NCI-H524 (cell line): ENCODE results near the gene RIN3.

Experiments used
- DNase-seq, 2 experiments: peaks; one replicate each; lab custom pipeline; 2025; lab: John Stamatoyannopoulos, UW

Gene RIN3

DNA sequence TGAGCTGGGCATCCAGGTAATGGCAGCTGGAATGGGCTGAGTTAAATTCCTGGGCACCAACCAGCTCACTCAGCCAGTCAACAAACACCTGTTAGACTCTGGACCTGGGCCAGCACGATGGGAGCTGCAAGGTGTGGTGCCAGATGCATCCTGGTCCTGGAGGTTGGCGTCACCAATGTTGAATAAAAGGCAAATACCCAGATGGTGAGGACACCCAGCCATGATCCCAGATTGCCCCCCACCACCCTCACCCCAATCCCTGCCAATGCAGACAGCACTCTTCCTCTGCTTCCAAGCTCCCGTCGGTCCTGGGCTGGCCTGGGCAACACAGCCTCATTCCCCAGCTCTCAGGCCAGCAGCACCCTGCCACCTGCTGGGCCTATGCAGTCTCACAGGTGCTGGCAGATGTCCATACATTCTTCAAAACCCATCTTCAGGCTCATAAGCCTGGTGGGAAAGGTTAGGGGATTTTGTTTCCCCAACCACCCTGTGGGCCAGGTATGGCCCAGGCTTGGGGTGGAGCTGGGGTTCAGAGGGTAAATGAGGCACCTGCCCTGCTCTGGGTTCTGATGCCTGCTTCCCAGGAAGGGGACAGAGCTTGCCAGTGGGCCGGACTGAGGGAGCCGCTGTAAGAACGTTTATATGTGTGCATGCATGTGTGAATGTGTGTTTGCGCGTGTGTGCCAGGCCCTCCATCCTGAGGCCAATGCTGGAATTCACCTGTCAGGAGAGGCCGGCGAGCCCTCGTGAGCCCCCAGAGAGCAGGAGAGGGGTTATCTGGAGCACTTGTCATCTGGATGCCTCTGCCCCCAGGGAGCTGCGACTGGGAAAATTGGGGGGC lies 176.8 kb downstream of the RIN3 start:
- peak; percentile 81 to 92 for DNase-seq

DNA sequence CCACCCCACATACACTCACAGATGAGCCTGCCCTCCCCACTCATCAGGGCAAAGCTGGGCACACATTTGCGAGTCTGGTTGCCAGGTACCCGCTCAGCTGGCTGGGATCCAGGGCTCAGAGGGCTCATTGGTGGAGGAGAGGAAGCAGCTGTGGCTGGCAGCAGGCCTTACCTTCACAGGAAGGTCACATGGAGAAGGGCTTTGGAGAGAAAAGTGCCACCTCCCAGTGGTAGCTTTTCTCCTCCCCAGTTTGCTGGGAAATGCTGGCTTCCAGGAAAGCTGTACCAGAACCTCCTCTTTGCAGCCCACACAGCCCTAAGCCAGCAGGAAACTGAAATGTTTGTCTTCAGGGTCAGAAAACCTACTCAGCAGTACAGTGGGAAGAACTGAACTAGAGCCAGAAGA lies 179.2 kb downstream of the RIN3 start:
- peak; percentile 93 to 95 for DNase-seq

DNA sequence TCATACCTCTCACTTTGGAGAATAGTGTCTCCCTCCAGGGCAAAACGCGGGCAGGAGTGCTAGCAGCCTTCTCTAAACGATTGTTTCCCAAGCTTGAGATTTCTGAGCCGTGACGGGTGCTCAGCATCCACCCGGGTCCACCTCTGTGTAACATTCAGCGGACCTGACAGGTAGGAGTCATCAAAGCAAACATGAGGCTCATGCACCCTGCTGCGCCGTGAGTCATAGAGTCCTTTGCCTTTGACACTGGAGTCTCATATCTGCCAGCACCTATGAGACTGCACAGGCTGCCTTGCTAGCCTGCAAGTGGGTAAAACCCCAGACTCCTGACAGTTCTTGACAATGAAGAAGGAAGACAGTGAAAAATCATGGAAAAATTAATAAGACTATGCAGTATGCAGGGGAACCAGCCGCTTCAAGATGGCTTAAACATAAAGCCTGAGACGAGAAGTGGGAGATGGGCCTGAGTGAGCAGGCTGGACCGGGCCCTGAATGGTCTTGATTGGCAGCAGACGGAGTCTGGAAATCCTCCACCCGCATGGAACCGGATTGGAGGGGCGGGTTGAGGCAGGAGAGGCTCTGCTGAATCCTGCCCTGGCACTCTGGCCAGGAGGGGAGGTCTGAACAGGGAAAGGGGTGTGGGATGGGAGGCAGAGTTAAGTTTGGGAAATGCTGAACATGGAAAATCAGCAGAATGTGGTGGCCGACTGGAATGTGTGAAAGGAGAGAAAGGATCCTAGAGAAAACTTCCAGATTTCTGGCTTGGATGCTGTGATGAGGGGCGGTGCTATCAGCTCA lies 180.6 kb downstream of the RIN3 start:
- DNase-seq, result no peak

DNA sequence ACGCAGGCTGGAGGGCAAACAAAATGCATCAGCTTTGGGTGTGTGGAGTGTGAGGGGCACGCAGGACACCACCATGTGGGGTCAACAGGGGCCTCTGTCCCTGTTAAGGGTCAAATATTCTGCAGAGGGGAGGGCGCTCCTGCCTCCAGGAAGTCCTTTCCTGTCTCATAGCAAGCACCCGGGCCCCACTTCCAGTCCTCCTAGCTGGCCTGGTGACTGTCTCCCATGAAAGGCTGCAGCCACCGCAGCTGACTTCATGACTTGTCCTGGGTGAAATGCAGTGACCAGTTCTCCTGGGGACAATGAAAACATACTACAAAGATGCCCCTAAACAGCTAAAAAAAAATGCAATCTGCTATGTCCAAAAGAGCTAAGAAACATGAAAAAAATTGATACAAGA lies 181.2 kb downstream of the RIN3 start:
- DNase-seq, result no peak

DNA sequence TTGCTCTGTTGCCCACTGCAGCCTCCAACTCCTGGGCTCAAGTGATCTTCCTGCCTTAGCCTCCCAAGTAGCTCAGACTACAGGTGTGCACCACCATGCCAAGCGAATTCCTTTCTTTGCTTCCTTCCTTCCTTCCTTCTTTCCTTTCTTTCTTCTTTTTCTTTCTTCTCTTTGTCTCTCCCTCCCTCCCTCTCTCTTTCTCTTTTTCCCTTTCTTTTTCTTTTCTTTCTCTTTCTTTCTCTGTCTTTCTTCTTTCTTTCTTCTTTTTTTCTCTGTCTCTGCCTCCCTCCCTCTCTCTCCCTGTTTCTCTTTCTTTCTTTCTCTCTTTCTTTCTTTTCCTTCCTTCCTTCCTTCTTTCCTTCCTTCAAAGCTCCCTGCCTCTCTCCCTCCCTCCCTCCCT lies 182.0 kb downstream of the RIN3 start:
- DNase-seq, result no peak

DNA sequence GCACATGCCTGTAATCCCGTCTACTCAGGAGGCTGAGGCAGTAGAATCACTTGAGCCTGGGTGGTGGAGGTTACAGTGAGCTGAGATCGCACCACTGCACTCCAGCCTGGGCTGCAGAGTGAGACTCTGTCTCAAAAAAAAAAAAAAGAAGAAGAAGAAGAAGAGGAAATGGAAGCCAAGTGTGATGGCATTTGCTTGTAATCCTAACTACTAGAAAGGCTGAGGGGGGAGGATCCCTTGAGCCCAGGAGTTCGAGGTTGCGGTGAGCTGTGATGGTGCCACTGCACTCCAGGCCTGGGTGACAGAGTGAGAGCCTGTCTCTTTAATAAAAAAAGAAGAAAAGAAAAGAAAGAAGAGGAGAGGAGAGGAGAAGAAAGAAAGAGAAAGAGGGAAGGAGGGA lies 182.8 kb downstream of the RIN3 start:
- DNase-seq, result no peak

DNA sequence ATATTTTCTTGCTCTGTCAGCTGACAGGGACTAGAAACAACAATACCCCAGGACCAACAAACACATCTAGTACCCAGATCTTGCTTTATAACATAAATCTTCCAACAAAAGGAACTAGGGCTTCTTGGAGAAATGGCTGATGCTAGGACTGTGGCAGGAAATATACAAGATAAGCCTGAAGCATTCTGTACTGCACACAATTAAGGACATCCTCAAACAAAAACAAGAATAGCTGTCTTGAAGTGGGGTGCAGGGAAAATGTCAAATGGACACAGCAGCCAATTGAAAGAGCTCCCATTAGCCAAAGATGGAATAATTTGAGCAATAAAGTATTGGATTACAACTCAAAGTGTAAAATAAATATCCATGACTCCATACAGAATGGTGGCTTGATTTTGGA lies 184.8 kb downstream of the RIN3 start:
- no peak for DNase-seq

DNA sequence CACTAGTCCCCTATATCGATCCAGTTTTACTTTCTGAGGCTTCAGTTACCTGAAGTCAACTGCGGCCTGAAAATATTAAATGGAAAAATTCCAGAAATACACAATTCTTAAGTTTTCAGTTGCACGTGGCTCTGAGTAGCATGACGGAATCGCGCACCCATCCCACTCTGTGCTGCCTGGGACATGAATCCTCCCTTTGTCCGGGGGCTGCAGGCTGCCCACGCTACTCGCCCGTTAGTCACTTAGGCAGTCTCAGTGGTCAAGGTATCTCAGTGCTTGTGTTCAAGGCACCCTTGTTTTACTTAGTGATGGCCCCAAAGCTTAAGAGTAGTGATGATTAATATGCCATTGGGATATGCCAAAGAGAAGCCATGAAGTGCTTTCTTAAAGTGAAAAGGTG lies 188.2 kb downstream of the RIN3 start:
- DNase-seq, result no peak

DNA sequence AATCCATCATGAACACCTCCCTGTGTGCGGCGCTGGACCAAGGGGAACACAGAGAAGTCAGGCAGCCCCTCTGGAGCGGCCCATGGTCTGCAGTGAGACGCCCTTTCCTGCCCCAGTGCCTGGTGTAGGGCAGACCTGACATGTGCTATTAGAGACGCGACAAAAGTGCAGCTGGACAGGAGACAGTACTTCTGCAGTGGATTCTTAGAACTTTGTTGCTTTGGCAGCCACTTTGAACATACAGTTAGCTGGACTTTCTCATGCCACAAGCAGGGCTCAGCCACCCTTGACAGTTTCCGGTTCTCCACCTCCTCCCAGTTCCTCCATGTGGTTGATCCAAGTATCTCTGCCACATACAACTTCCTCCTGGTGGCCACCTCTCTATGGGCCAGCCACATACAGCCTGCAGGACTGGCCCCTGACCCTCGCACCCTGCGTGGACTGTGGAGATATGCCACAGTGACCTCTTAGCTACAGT lies 188.9 kb downstream of the RIN3 start:
- DNase-seq, result no peak

DNA sequence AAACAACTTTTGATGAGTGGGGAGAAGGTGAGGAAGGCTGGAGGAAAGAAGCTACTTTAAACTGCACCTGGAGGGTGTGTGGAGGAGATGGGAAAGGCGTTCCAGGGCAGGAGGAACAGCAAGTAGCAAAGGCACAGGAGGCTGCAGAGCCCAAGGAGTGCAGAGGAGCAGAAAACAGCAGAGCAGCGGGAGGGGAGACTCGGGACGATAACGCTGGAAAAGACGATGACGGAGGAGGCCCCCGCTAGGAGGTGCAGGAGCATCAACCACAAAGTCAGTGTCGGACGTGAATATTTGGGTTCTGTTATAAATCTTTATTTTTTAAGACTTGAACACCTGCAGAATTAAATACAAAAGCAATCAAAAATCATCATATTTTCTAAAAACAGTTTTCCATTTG lies 189.9 kb downstream of the RIN3 start:
- no peak for DNase-seq

DNA sequence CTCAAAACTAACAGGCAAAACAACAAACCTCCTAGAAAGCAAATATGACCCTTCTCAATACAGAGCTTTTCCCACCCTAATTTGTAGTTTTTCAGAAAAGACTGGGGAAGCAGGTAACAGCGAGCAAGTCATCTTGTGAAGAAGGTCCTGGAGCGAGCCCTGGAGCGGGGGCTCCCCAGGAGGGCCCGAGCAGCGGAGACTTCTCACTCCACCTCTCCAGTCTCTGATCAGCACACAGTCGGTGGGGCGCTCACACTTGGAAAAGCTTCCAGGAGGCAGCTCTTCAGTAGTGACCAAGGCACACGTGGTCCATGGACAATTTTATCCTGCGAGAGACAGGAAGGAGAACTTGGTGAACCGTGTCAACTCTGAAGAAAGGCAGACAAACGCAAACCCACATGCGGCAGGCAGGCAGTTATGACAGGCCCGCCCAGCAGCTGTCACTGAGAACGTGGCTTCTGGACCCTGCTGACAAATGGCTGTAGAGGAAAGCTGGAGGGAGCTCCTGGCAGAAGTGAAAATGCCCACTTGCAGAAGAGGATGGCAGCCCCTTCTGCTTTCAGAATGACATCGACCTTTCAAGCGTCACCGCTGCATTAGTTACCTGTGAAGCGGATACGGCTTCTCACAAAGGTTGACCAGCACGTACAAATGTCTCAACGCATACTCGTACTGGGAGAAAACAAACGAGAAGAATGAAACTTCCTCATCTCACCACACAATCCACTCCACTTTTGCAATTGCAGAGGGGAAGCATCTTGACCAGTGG lies 190.6 kb downstream of the RIN3 start:
- no peak for DNase-seq

DNA sequence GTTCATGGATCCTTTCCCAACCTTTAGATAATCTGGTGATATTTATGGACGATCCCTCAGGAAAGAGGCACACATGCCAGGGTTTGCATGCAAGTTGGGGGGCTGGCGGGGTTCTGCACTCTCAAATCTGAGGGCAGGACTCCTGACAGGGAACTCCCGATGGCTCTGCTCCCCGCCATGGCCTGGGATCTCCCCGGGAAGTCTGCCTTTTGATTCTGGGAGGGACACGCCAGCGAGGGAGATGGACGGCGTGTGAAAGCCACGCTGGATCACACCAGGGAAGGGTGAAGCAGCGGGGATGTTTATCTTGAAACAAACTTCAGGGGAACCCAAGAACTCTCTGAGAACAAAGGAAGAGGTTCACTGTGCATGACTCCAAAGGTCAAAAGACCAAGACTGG lies 191.2 kb downstream of the RIN3 start:
- no peak for DNase-seq

DNA sequence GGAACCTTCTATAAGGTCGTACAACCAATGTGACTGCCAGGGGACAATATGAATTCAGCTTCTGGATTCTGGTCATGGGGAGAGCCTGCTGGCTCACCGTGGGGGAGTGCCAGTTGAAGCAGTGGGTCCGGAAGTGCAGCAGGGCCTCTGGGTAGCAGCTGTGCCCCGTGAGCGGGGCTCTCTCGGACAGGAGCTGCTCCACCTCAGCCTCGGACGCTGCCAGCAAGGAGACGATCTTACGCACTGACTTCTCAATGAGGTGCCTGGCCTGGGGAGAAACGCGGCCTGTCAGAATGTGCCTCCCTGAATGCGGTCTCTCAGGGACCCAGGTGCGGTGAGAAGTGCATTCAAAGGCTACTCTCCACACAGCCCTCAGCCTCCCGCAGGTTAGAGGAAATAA lies 192.8 kb downstream of the RIN3 start:
- DNase-seq, result no peak

DNA sequence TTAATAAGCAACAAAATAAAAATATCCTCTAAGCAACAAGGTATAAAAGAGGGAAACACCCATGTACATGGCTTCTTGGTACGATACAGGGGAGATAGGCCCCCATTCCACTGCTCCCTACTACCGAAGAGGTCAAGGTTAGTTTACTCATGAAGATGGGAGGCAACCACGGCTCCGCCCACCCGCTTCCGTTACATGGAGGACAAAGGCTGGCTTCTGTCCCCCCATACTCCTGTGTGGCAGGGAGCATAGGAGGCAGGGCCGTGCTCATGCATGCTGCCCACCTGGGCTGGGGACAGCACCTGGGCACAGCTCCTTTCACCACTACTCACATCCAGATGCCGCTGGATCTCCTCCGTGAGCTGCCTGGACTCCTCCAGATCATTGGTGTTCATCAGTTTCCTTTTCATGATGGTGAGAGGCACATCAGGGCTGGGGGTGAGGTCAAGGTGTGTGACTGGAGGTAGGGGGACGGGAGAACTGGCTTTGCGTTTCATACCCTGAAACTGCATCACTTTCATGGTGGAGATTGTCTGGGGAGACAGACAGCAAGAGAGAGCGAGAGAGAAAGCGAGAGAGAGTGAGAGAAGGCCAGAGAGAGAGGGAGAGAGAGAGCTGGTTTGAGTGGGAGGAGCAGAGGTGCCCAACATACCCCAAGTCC lies 195.9 kb downstream of the RIN3 start:
- DNase-seq, result no peak

DNA sequence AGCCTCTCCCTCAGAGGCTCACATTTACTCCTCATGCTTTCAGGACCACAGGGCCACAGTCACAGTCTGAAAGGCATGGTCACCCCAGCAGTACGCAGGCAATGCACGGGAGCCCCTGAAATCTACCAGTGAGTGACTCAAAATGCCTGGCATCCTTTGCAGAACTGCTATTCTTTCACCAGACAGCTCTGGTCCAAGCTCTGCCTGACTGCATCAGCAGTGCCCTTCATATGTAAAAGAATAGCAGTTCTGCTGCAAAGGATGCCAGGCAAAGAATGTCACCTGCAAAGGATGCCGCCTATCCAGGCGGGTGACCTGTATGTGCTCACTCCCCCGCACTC lies 196.4 kb downstream of the RIN3 start:
- DNase-seq, result no peak

DNA sequence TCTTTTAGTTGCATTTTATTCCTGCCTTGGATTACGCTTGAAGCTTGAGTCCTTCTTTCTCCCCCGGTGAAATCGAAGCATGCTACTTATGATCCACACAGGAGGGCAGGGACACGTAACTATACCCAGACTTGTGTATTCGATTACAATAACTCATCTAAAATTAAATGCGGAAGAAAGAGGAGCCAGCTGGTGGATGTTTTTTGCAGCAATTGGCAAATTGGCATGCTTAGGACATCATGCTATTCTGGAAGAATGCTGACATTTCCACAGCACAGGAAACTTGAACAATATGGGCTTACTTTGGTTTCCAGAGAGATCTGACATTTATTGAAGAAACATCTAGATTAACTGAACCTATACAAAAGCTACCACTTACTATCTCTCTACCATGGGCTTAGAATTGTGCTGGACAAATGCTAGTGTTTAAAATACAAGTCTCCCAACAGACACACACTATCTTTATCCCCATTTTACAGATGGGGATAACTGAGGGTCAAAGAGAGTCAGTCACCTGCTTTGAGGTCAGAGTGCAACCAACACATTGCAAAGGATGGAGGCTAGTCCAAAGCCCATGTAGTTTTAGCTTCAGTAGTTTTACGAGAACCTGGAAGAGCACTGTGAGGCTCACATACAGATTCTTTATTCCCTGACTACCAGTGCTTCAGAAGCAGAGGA lies 198.5 kb downstream of the RIN3 start:
- DNase-seq, result no peak

DNA sequence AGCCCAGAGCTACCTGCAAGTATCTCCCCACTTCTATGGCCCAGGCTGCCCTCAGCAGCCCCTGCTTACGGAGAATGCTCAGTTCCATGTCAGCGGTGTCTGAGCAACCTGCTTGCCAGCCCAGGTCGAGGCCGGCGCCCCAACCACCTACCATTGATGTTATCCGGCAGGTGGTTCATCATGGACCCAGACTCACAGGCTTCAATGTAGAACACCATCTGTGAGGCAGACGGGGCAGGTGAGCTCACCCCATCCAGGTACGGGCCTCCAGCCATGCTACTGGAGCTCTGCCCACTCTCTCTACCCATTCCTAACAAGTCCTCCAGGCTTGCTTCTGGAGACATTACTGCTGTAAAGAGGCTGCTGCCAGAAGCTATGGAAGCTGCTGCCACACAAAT lies 199.1 kb downstream of the RIN3 start:
- DNase-seq, result no peak

DNA sequence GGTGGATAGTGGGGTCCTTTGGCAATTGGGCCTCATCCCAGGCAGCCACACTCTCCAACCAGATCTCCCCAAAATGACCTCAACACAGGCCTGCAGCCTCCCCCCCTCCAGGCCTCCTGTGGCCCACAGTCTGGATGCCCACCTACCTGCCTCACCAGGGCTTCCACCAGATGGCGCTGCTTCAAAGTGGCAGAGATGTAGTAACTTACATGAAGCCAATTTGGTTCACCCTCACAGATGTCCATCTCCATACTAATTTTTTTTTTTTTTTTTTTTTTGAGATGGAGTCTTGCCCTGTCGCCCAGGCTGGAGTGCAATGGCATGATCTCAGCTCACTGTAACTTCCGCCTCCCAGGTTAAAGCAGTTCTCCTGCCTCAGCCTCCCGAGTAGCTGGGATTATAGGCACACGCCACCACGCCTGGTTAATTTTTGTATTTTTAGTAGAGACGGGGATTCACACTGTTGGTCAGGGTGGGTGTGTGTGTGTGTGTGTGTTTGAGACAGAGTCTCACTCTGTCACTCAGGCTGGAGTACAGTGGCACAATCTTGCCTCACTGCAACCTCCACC lies 201.2 kb downstream of the RIN3 start:
- DNase-seq, result peak; percentile 35 to 72

DNA sequence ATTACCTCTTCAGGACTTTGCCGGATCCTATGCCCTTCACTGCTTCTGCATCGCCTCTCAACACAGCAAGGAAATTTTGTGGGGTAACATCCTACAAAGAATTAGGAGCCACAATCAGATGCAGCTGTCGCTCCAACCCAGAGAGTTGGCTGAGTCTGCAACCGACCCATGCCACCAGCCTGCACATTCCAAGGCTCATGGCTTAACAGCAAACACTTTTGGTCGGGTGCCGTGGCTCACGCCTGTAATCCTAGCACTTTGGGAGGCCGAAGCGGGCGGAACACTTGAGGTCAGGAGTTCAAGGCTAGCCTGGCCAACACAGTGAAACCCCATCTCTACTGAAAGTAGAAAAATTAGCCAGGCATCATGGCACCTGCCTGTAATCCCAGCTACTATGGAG lies 202.6 kb downstream of the RIN3 start:
- no peak for DNase-seq

DNA sequence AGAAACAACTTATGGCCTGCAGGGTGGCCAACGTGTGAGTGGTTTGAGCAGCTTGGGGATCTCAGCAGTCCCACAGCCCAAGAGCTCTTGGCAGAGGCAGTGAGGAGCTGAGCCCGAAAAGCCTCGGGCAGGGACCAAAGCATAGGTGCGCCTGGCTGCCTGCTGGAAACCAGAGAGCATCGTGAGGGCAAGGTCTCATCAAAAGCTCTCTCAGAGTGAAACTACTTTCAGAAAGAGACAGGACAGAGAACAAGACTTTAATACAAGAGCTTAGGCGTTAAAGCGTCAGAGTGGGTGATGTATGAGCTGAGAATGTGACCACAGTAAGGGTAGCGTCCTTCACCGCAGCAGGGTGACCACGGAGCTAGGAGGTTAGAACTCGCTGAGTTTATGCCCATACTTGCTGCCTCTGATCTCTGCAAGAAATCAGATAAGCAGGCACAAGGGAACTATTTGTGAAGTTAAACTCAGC lies 204.0 kb downstream of the RIN3 start:
- no peak for DNase-seq

DNA sequence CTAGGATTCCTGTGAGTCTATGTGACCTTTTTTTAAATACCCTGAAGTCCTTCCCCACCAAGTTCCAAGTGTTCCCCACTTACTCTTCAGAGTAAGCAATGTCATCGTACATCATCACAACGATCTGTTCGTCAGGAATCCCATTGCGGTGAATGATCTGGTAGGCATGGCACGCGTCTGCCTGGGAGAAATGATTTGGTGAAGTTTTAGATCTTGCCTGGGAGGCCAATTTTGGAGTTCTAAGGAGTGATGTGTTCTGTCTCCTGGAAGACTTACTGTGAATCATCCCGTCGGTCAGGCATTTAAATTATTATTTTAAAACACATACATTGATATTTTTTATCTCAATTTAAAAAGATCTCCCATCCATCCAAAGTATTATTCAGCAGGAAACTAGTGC lies 205.1 kb downstream of the RIN3 start:
- no peak for DNase-seq
